GM12864 (cell line): ENCODE data around the gene DLGAP1.

ENCODE experiments used
- DNase-seq: peaks from one replicate; pipeline ENCODE4 v3.0.0-alpha.2; 2011; ENCODE audit warnings: low read depth
- H3K4me3 ChIP-seq: 2 replicates; pipeline ENCODE4 v1.5.1; 2011; ENCODE audit warnings: mild to moderate bottlenecking, low read depth, low read length, control low read depth
- CTCF ChIP-seq: IDR thresholded peaks from 2 replicates; pipeline ENCODE4 v1.5.1; 2011; ENCODE audit warnings: low read depth, mild to moderate bottlenecking, moderate library complexity, low read length, control low read depth, inconsistent platforms; ENCODE audit errors: missing control alignments

Gene DLGAP1

GRCh38 chr18:3547891-3548615 is 907.1 kb downstream of the DLGAP1 start:
- DNase-seq, result no peak
- no peak for TF ChIP-seq CTCF
- H3K4me3 ChIP-seq, result no peak overlapping the region

DNA sequence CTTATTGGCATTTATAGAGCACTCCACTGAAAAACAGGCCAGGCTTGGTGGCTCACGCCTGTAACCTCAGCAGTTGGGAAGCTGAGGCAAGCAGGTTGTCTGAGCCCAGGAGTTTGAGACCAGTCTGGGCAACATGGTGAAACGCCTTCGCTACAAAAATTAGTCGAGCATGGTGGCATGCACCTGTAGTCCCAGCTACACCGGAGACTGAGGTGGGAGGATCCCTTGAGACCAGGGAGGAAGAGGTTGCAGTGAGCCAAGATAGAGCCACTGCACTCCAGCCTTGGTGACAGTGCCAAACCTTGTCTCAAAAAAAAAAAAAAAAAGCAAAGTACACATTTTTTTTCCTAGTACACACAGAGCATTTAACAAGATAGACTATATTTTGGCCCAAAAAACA is 909.0 kb downstream of the DLGAP1 start:
- no peak overlapping the region for H3K4me3 ChIP-seq
- TF ChIP-seq CTCF, result no peak

GRCh38 chr18:3544537-3544936 is 910.6 kb downstream of the DLGAP1 start:
- no peak for DNase-seq
- no peak overlapping the region for H3K4me3 ChIP-seq

More for the DNA sequence above, 909.0 kb downstream of the DLGAP1 start:
- no peak for DNase-seq

GRCh38 chr18:3541549-3542386 is 913.3 kb downstream of the DLGAP1 start:
- no peak for TF ChIP-seq CTCF
- H3K4me3 ChIP-seq, result no peak overlapping the region
- DNase-seq, result no peak

More at GRCh38 chr18:3544537-3544936, 910.6 kb downstream of the DLGAP1 start:
- TF ChIP-seq CTCF, result no peak

- no peak for TF ChIP-seq CTCF
- H3K4me3 ChIP-seq, result no peak overlapping the region
- no peak for DNase-seq
These were observed 914.1 kb downstream of the DLGAP1 start for GRCh38 chr18:3540805-3541548.

- H3K4me3 ChIP-seq, result no peak overlapping the region
- TF ChIP-seq CTCF, result no peak
- DNase-seq, result no peak
These were observed 916.0 kb downstream of the DLGAP1 start for GRCh38 chr18:3538954-3539617.
